Measurements from ENCODE around the gene MUC2.

MUC2 gene

GRCh38 chr11:1074244-1075221 lies at the start of gene MUC2:
MUC2 (plus strand) TSS chr11:1074874.
- no peak for DNase-seq (ENCODE audit: low read depth in 2 of 2, low spot score in 1 of 2)

- DNase-seq (ENCODE audit: low read depth in 2 of 2, low spot score in 1 of 2) = no peak
Measured at GRCh38 chr11:1025410-1026162, 49.1 kb upstream of the MUC2 start.

- DNase-seq (ENCODE audit: low read depth in 2 of 2, low spot score in 1 of 2) = no peak
Measured at GRCh38 chr11:1026163-1026450, 48.6 kb upstream of the MUC2 start.

GRCh38 chr11:1026641-1027482 lies 47.8 kb upstream of the MUC2 start:
- no peak for DNase-seq (ENCODE audit: low read depth in 2 of 2, low spot score in 1 of 2)

GRCh38 chr11:1027483-1028290 lies 47.0 kb upstream of the MUC2 start:
- no peak for DNase-seq (ENCODE audit: low read depth in 2 of 2, low spot score in 1 of 2)

- no peak for DNase-seq (ENCODE audit: low read depth in 2 of 2, low spot score in 1 of 2)
Measured at GRCh38 chr11:1028291-1028540, 46.5 kb upstream of the MUC2 start.

- DNase-seq (ENCODE audit: low read depth in 2 of 2, low spot score in 1 of 2) = no peak
Measured at GRCh38 chr11:1028616-1029015, 46.1 kb upstream of the MUC2 start.

GRCh38 chr11:1029051-1029450 lies 45.6 kb upstream of the MUC2 start:
- no peak for DNase-seq (ENCODE audit: low read depth in 2 of 2, low spot score in 1 of 2)

GRCh38 chr11:1029654-1030053 lies 45.0 kb upstream of the MUC2 start:
- no peak for DNase-seq (ENCODE audit: low read depth in 2 of 2, low spot score in 1 of 2)

- no peak for DNase-seq (ENCODE audit: low read depth in 2 of 2, low spot score in 1 of 2)
Measured at GRCh38 chr11:1030086-1030485, 44.6 kb upstream of the MUC2 start.

GRCh38 chr11:1030556-1030955 lies 44.1 kb upstream of the MUC2 start:
- DNase-seq (ENCODE audit: low read depth in 2 of 2, low spot score in 1 of 2) = no peak

- no peak for DNase-seq (ENCODE audit: low read depth in 2 of 2, low spot score in 1 of 2)
Measured at GRCh38 chr11:1031121-1031899, 43.4 kb upstream of the MUC2 start.

- DNase-seq (ENCODE audit: low read depth in 2 of 2, low spot score in 1 of 2) = no peak
Measured at GRCh38 chr11:1032310-1032891, 42.3 kb upstream of the MUC2 start.

- DNase-seq (ENCODE audit: low read depth in 2 of 2, low spot score in 1 of 2) = no peak
Measured at GRCh38 chr11:1033016-1033798, 41.5 kb upstream of the MUC2 start.

GRCh38 chr11:1034001-1034400 lies 40.7 kb upstream of the MUC2 start:
- no peak for DNase-seq (ENCODE audit: low read depth in 2 of 2, low spot score in 1 of 2)

- no peak for DNase-seq (ENCODE audit: low read depth in 2 of 2, low spot score in 1 of 2)
Measured at GRCh38 chr11:1034456-1035295, 40.0 kb upstream of the MUC2 start.

GRCh38 chr11:1035577-1036283 lies 38.9 kb upstream of the MUC2 start:
- DNase-seq (ENCODE audit: low read depth in 2 of 2, low spot score in 1 of 2) = no peak
